ENCODE measurements around the gene HPS3.
"Not testable (repeated sequence)": the region's sequence is repeated elsewhere in the genome, so short reads cannot be mapped to it uniquely, and the experiment has no call there.

HPS3 gene

DNA sequence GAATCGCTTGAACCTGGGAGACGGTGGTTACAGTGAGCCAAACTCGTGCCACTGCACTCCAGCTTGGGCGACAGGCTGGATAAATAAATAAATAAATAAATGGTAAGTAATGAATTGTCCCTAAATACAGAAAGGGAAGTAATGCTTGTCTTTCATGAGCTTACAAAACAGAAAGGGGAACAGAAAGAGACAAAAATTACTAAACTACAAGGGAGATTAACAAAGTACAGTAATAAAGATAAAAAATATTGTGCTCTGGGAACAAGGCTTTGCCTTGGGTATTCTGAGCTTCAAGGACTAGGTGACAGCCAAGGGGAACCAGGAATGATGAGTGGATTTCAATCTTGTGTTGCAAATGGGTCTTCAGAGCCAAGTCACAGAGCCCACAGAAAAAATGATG, 34.0 kb upstream of the HPS3 start:
- TF ChIP-seq POLR2AphosphoS5 (IDR thresholded peaks at IDR 0.05; ENCODE audit: low read depth, low read length) (no peak), TAF1 (IDR thresholded peaks at IDR 0.05; ENCODE audit: borderline replicate concordance, low read depth, low read length) (no peak), POLR2A (IDR thresholded peaks at IDR 0.05; ENCODE audit: low read depth, low read length) (no peak)
- FAIRE-seq (no peak), DNase-seq (ENCODE audit: insufficient read length) (no peak)

- not testable (repeated sequence) for FAIRE-seq; DNase-seq (ENCODE audit: insufficient read length)
These were observed 31.5 kb upstream of the HPS3 start for GRCh38 chr3:149097987-149098386.

GRCh38 chr3:149101154-149101553, 28.3 kb upstream of the HPS3 start:
- FAIRE-seq (no peak), DNase-seq (ENCODE audit: insufficient read length) (no peak)
- no peak for TF ChIP-seq POLR2AphosphoS5 (IDR thresholded peaks at IDR 0.05; ENCODE audit: low read depth, low read length)
- no peak for TF ChIP-seq POLR2A (IDR thresholded peaks at IDR 0.05; ENCODE audit: low read depth, low read length)
- TF ChIP-seq TAF1 (IDR thresholded peaks at IDR 0.05; ENCODE audit: borderline replicate concordance, low read depth, low read length): no peak

DNA sequence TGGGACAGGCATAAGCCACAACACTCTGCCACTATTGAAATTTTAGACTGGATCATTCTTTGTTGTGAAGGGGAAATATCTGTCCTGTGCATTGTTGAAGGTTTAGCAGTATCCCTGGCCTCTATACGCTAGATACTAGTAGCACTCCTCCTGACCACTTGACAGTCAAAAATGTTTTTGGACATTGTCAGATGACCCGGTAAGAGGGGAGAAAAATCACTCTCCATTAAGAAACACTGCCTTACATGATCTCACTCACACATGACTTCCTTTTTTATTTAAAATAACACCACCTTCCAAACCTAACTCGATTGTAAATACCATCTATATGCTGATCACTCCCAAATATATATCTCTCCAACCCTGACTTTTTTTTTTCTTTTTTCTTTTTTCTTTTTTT, 27.8 kb upstream of the HPS3 start:
- TF ChIP-seq POLR2AphosphoS5 (IDR thresholded peaks at IDR 0.05; ENCODE audit: low read depth, low read length) (no peak), TAF1 (IDR thresholded peaks at IDR 0.05; ENCODE audit: borderline replicate concordance, low read depth, low read length) (no peak), POLR2A (IDR thresholded peaks at IDR 0.05; ENCODE audit: low read depth, low read length) (no peak)
- DNase-seq (ENCODE audit: insufficient read length) (no peak), FAIRE-seq (no peak)

DNA sequence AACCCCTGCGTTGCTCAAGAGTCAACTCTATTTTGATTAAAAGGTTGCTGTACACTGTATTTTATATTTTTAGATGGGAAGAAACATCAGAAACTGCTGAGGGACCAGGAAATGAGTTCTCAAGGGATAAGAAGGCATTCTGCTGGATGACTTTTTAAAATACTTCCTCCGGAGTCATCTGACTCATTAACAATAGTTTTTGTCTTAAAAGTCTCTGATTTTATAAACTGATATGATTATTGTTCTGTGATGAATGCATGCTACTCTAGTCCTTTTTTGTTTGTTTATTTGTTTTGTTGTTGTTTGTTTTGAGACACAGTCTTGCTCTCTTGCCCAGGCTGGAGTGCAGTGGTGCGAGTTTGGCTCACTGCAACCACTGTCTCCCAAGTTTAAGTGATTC, 25.0 kb upstream of the HPS3 start:
- no peak for TF ChIP-seq POLR2A (IDR thresholded peaks at IDR 0.05; ENCODE audit: low read depth, low read length)
- TF ChIP-seq POLR2AphosphoS5 (IDR thresholded peaks at IDR 0.05; ENCODE audit: low read depth, low read length): no peak
- no peak for TF ChIP-seq TAF1 (IDR thresholded peaks at IDR 0.05; ENCODE audit: borderline replicate concordance, low read depth, low read length)
- DNase-seq (ENCODE audit: insufficient read length) (no peak), FAIRE-seq (no peak)

DNA sequence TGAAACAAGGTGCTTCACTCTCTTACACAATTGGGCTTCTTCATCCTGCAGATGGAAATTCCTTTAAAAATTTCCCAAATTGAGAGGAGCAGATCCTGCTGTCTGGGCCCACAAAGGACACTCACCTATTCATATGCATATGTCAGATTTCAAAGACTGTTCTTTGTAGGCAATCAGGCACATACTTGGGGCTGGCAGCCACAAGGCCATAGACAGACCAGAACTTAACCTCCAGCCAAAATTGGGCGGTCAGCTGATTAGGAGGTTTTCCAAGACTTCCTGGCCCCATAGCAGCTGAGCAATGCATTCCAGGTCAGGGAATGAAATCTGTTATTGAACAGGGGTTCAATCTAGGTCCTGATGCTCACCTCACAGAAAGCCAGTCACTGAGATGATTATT, 15.0 kb upstream of the HPS3 start:
- TF ChIP-seq POLR2AphosphoS5 (IDR thresholded peaks at IDR 0.05; ENCODE audit: low read depth, low read length): no peak
- no peak for TF ChIP-seq TAF1 (IDR thresholded peaks at IDR 0.05; ENCODE audit: borderline replicate concordance, low read depth, low read length)
- no peak for TF ChIP-seq POLR2A (IDR thresholded peaks at IDR 0.05; ENCODE audit: low read depth, low read length)
- FAIRE-seq (no peak), DNase-seq (ENCODE audit: insufficient read length) (no peak)

DNA sequence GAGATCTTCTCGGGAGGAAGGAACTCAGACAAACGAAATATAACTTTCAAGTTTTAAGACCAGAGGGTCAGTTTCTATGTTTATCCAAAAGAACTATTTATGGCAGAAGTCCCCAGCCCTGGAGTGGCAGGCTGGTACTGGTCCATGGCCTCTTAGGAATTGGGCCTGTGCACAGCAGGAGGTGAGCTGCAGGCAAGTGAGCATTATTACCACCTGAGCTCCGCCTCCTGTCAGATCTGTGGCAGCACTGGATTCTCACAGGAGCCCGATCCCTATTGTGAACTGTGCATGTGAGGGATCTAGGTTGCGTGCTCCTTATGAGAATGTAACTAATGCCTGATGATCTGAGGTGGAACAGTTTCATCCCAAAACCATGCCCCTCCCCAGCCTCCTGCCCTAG, 14.3 kb upstream of the HPS3 start:
- TF ChIP-seq POLR2A (IDR thresholded peaks at IDR 0.05; ENCODE audit: low read depth, low read length) (no peak), TAF1 (IDR thresholded peaks at IDR 0.05; ENCODE audit: borderline replicate concordance, low read depth, low read length) (no peak), POLR2AphosphoS5 (IDR thresholded peaks at IDR 0.05; ENCODE audit: low read depth, low read length) (no peak)
- no peak for FAIRE-seq
- DNase-seq (ENCODE audit: insufficient read length): no peak

GRCh38 chr3:149118724-149119123, 10.7 kb upstream of the HPS3 start:
- TF ChIP-seq POLR2A (IDR thresholded peaks at IDR 0.05; ENCODE audit: low read depth, low read length) (no peak), POLR2AphosphoS5 (IDR thresholded peaks at IDR 0.05; ENCODE audit: low read depth, low read length) (no peak), TAF1 (IDR thresholded peaks at IDR 0.05; ENCODE audit: borderline replicate concordance, low read depth, low read length) (no peak)
- no peak for DNase-seq (ENCODE audit: insufficient read length)
- no peak for FAIRE-seq

GRCh38 chr3:149119466-149119865, 10.0 kb upstream of the HPS3 start:
- no peak for DNase-seq (ENCODE audit: insufficient read length)
- FAIRE-seq: no peak
- no peak for TF ChIP-seq TAF1 (IDR thresholded peaks at IDR 0.05; ENCODE audit: borderline replicate concordance, low read depth, low read length)
- TF ChIP-seq POLR2A (IDR thresholded peaks at IDR 0.05; ENCODE audit: low read depth, low read length): no peak
- no peak for TF ChIP-seq POLR2AphosphoS5 (IDR thresholded peaks at IDR 0.05; ENCODE audit: low read depth, low read length)

GRCh38 chr3:149120051-149120972, 9.1 kb upstream of the HPS3 start:
- no peak for TF ChIP-seq POLR2A (IDR thresholded peaks at IDR 0.05; ENCODE audit: low read depth, low read length)
- no peak for TF ChIP-seq TAF1 (IDR thresholded peaks at IDR 0.05; ENCODE audit: borderline replicate concordance, low read depth, low read length)
- no peak for TF ChIP-seq POLR2AphosphoS5 (IDR thresholded peaks at IDR 0.05; ENCODE audit: low read depth, low read length)
- peak; percentile 90 for FAIRE-seq
- DNase-seq (ENCODE audit: insufficient read length): no peak

DNA sequence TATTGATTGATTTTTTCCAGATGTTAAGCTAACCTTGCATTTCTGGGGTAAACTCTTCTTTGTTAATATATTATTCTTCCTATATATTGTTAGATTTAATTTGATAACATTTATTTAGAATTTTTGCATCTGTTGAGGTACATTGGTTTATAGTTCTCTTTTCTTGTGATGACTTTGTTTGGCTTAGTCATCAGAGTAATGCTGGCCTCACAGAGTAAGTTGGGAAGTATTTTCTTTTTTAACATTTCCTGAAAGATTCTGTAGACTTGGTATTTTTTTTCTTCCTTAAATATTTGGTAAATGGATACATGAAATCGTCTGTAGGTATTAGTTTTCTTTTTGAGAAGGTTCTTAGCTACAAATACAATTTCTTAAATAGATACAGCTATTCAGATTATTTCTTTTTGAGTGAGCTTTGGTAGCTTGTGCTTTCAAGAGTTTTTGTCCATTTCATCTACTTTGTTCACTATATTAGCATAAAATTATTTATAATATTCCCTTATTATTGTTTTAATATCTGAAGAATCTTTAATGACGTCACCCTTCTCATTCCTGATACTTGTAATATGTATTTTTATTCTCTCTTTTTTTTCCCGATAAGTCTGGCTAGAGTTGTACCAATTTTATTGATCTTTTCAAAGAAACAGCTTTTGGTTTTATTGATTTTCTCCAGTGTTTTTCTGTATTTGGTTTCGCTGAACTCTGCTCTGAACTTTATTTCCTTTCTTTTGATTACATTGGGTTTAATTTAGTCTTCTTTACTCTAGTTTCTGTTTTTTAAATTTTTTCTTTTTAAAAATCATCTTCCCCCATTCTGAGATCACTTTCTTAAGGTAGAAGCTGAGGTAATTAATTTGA, 6.5 kb upstream of the HPS3 start:
- DNase-seq (ENCODE audit: insufficient read length) (no peak), FAIRE-seq (no peak)
- TF ChIP-seq POLR2A (IDR thresholded peaks at IDR 0.05; ENCODE audit: low read depth, low read length): no peak
- no peak for TF ChIP-seq TAF1 (IDR thresholded peaks at IDR 0.05; ENCODE audit: borderline replicate concordance, low read depth, low read length)
- TF ChIP-seq POLR2AphosphoS5 (IDR thresholded peaks at IDR 0.05; ENCODE audit: low read depth, low read length): no peak

DNA sequence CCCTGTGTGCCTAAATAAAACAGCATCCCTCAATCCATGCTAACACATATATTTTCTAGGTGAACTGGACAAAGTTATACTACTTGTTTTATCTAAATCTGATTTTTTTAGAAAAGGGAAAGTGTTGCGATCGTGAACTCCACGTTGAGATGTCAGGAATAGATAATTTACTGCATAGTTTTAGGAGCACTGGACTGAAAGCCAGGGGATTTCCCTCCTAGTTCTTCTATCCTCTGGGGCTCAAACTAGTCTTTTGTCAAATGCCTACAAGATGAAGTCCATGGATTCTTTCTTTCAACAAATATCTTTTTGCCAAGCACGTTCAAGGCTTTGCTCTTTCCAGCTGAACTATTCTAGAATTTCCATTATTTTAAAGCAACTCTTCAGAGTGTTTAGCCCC, 617 bp upstream of the HPS3 start:
- FAIRE-seq (no peak), DNase-seq (ENCODE audit: insufficient read length) (no peak)

More for the DNA sequence above, 617 bp upstream of the HPS3 start:
- no peak for TF ChIP-seq POLR2AphosphoS5 (IDR thresholded peaks at IDR 0.05; ENCODE audit: low read depth, low read length)
- TF ChIP-seq POLR2A (IDR thresholded peaks at IDR 0.05; ENCODE audit: low read depth, low read length): no peak

Data from GM12892 (cell line).